ENCODE data around the gene TRIM49C. TPM values are rescaled to one million over a fixed set of nuclear protein-coding genes. Genes with fewer than 3 reads are reported as not detected.
"Not testable (repeated sequence)": the region's sequence is repeated elsewhere in the genome, so short reads cannot be mapped to it uniquely, and the experiment has no call there.

TRIM49C gene
- not detected for polyA plus RNA-seq

- 93 to 94% (median 93%) methylated on average over 1 to 2 of the region's 2 CpGs for WGBS, 3 donors
Measured at GRCh38 chr11:90030806-90031205, at the start of gene TRIM49C. Gene TRIM49C, plus strand, starts transcription at chr11:90031106. Its CDS starts 4,106 bp downstream, at chr11:90035212.

GRCh38 chr11:90024184-90024583 lies 6.7 kb upstream of the TRIM49C start:
- not testable (repeated sequence) for H3K27ac ChIP-seq (ENCODE audit: low read depth, low read length)
- WGBS, 3 donors, result 61 to 71% (median 64%) methylated on average over 2 of the region's 3 CpGs

More at GRCh38 chr11:90030806-90031205, at the start of gene TRIM49C:
- not testable (repeated sequence) for H3K27ac ChIP-seq (ENCODE audit: low read depth, low read length)

GRCh38 chr11:90051591-90052209 lies 20.8 kb downstream of the TRIM49C start:
- whole genome bisulfite sequencing, 3 donors, result 34 to 49% (median 35%) methylated on average over 9 to 21 of the region's 41 CpGs
- not testable (repeated sequence) for H3K27ac ChIP-seq (ENCODE audit: low read depth, low read length)

- 3 to 6% (median 5%) methylated on average over 3 to 12 of the region's 33 CpGs for WGBS, 3 donors
- not testable (repeated sequence) for H3K27ac ChIP-seq (ENCODE audit: low read depth, low read length)
Measured at GRCh38 chr11:90052311-90052710, 21.4 kb downstream of the TRIM49C start.

- 23 to 42% (median 37%) methylated on average over 5 to 10 of the region's 28 CpGs for WGBS, 3 donors
- not testable (repeated sequence) for H3K27ac ChIP-seq (ENCODE audit: low read depth, low read length)
Measured at GRCh38 chr11:90053545-90053944, 22.6 kb downstream of the TRIM49C start.

- H3K27ac ChIP-seq (ENCODE audit: low read depth, low read length), result not testable (repeated sequence)
- 29 to 90% (median 83%) methylated on average over 2 of the region's 3 CpGs for WGBS, 3 donors
Measured at GRCh38 chr11:90085650-90086049, 54.7 kb downstream of the TRIM49C start, which contains the start of gene UBTFL1. Gene UBTFL1, plus strand, starts transcription at chr11:90085950. Its CDS starts 0 bp downstream, at chr11:90085950.

GRCh38 chr11:90088731-90089130 lies 57.8 kb downstream of the TRIM49C start:
- not testable (repeated sequence) for H3K27ac ChIP-seq (ENCODE audit: low read depth, low read length)
- 25 to 71% (median 64%) methylated on average over 1 to 2 of the region's 2 CpGs for WGBS, 3 donors

Other genes starting within 250 kb of the TRIM49C start
- not detected for gene TRIM49, start 222.5 kb upstream of the TRIM49C start, polyA plus RNA-seq
- gene TRIM64B, start 152.6 kb upstream of the TRIM49C start, polyA plus RNA-seq, result not detected
- gene TRIM49D1, start 108.9 kb upstream of the TRIM49C start, polyA plus RNA-seq, result not detected
- gene TRIM49D2, start 107.0 kb upstream of the TRIM49C start, polyA plus RNA-seq, result not detected
- not detected for gene TRIM64, start 65.1 kb upstream of the TRIM49C start, polyA plus RNA-seq
- not detected for gene UBTFL1, start 54.8 kb downstream of the TRIM49C start, polyA plus RNA-seq
- 1 to 10 TPM in 2 of 3 donors, under 1 TPM in 1; 0.32 to 5.5 (median 4.0) TPM for gene NAALAD2, start 103.6 kb downstream of the TRIM49C start, polyA plus RNA-seq
- gene CHORDC1, start 191.9 kb downstream of the TRIM49C start, polyA plus RNA-seq, result 10 to 100 TPM in 2 of 3 donors, 1 to 10 TPM in 1; 6.8 to 19.1 (median 18.4) TPM

All from adipose tissue (tissue), 3 donors.